HG02623 (cell line): ENCODE measurements around the gene BCL2L14.

ENCODE experiments used
- ATAC-seq: cut with Tn5 transposase; IDR thresholded peaks from one replicate; pipeline ENCODE4 v1.9.1; 2021; ENCODE audit warnings: moderate library complexity; ENCODE audit not compliant: unreplicated experiment

Gene BCL2L14

GRCh38 chr12:12054993-12055392 lies 15.7 kb upstream of the BCL2L14 start:
- ATAC-seq: no peak

GRCh38 chr12:12056951-12057350 lies 13.8 kb upstream of the BCL2L14 start:
- no peak for ATAC-seq

- no peak for ATAC-seq
Observed at GRCh38 chr12:12064596-12064995, 6.1 kb upstream of the BCL2L14 start.

- no peak for ATAC-seq
Observed at GRCh38 chr12:12068751-12069150, 2.0 kb upstream of the BCL2L14 start.

- no peak for ATAC-seq
Observed at GRCh38 chr12:12069821-12070548, 754 bp upstream of the BCL2L14 start.

GRCh38 chr12:12072064-12072760 lies 1.5 kb downstream of the BCL2L14 start:
- ATAC-seq: no peak

GRCh38 chr12:12079291-12079690 lies 8.6 kb downstream of the BCL2L14 start:
- ATAC-seq: no peak

GRCh38 chr12:12081836-12082497 lies 11.2 kb downstream of the BCL2L14 start:
- no peak for ATAC-seq

GRCh38 chr12:12083688-12084087 lies 12.9 kb downstream of the BCL2L14 start:
- no peak for ATAC-seq

GRCh38 chr12:12086362-12086761 lies 15.6 kb downstream of the BCL2L14 start:
- ATAC-seq: no peak

- ATAC-seq: no peak
Observed at GRCh38 chr12:12086973-12087692, 16.4 kb downstream of the BCL2L14 start.

GRCh38 chr12:12087693-12088034 lies 16.9 kb downstream of the BCL2L14 start:
- ATAC-seq: no peak

- no peak for ATAC-seq
Observed at GRCh38 chr12:12088147-12088546, 17.4 kb downstream of the BCL2L14 start.

- ATAC-seq: no peak
Observed at GRCh38 chr12:12088761-12089160, 18.0 kb downstream of the BCL2L14 start.

- ATAC-seq: no peak
Observed at GRCh38 chr12:12091071-12091470, 20.3 kb downstream of the BCL2L14 start.

GRCh38 chr12:12091977-12092663 lies 21.4 kb downstream of the BCL2L14 start:
- ATAC-seq: no peak

GRCh38 chr12:12094481-12094880 lies 23.7 kb downstream of the BCL2L14 start:
- no peak for ATAC-seq

GRCh38 chr12:12095021-12095420 lies 24.3 kb downstream of the BCL2L14 start:
- ATAC-seq: no peak

GRCh38 chr12:12097891-12098690 lies 27.4 kb downstream of the BCL2L14 start:
- no peak for ATAC-seq

GRCh38 chr12:12098691-12099015 lies 27.9 kb downstream of the BCL2L14 start:
- no peak for ATAC-seq
